Activated T-cell treated with anti-CD3 and anti-CD28 coated beads for 48 hours (primary cell): ENCODE measurements around the gene GMPPA.
A peak's percentile ranks its signal among the peaks of the same experiment; 100 is the strongest.

Source experiments
- DNase-seq: peaks from one replicate; pipeline ENCODE4 v3.0.0-alpha.2; 2020; ENCODE audit warnings: low read depth

The GMPPA gene

GRCh38 chr2:219486380-219486959, 12.2 kb upstream of the GMPPA start:
- DNase-seq: no peak

- no peak for DNase-seq
These were observed 10.4 kb upstream of the GMPPA start for GRCh38 chr2:219488149-219488843.

GRCh38 chr2:219488844-219489194, 9.9 kb upstream of the GMPPA start:
- no peak for DNase-seq

- no peak for DNase-seq
These were observed 9.4 kb upstream of the GMPPA start for GRCh38 chr2:219489315-219489714.

DNA sequence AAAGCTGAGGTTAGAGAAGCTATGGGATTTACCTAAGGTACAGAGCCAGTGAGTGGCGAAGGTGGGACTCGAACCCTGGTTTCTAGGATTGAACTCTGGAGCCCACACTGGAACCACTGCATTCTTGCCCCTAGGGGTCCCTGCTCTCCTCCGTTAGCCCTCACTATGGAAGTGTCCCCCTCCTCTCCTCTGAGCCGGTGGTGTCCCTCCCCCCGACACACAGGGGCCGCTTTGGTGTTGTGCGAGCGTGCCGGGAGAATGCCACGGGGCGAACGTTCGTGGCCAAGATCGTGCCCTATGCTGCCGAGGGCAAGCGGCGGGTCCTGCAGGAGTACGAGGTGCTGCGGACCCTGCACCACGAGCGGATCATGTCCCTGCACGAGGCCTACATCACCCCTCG, 8.5 kb upstream of the GMPPA start:
- DNase-seq: no peak

DNA sequence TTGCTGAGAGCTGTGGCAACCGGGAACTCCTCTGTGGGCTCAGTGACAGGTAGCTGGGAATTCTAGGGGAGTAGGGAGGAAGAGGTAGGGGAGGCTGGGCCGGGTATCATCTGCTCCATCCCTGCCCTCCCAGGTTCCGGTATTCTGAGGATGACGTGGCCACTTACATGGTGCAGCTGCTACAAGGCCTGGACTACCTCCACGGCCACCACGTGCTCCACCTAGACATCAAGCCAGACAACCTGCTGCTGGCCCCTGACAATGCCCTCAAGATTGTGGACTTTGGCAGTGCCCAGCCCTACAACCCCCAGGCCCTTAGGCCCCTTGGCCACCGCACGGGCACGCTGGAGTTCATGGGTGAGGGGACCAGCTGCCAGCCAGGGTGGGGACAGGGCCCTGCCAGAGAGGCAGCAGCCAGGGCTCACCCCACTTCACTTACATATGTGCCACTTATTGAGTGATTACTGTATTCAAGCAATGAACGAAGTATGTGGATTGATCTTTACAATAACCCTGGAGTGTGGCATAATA, 8.0 kb upstream of the GMPPA start:
- no peak for DNase-seq

GRCh38 chr2:219491278-219491963, 7.3 kb upstream of the GMPPA start:
- DNase-seq: no peak

DNA sequence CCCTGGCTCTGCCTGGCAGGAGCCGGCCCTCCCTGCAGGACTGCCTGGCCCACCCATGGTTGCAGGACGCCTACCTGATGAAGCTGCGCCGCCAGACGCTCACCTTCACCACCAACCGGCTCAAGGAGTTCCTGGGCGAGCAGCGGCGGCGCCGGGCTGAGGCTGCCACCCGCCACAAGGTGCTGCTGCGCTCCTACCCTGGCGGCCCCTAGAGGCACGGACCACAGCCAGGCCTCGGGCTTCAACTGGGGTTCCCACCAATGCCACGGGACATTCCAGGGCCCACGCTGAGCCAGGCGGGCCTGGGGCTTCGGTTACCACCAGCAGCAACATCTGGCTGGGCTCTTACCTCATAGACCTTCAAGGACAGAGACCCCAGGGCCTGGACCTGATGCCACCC, 6.1 kb upstream of the GMPPA start:
- DNase-seq: no peak

DNA sequence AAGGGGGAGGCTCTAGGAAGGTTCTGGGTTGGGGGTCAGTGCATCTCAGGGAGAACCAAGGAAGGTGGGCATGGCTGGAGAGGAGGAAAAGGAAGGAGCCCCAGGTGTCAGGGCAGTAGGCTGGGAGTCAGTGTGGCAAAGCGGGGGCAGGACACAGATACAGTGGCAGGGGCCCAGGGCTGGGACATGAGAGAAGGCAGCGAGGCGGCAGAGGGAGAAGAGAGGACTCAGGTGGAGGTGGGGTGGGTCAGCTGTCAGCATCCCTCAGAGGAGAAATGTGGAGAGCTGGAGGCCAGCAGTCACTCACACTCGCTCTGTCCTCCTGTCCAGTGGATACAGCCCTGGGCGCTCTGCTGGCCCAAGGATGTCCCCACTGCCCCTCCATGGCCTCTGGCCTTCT, 5.6 kb upstream of the GMPPA start:
- no peak for DNase-seq

DNA sequence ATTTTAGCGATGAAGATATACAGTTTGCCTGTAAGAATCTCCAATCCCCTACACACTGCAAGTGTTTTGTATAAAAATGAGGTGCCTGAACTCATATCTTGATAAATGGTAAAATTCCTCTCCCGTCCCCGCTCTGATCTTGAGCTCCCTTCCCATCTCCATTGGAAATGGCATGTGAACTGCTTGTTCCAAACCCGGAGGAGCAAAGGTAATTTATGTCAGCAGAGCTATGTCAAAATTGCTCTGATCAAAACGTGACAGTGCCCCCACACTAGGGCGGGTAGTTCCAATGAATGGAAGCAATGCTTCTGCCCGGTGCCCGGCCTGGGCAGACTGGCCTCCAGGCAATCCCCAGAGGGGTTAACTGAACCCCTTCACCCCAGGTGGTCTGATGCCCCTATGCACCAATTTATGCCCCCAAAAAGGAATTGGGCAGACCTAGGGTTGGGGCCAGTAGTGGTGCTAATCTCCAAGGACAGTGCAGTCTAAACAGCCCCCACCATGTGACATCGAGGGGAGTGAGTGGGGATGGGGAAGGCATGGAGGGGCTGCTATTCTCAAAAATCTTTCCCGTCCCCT, 3.6 kb upstream of the GMPPA start:
- no peak for DNase-seq

GRCh38 chr2:219495531-219496122, 3.1 kb upstream of the GMPPA start:
- DNase-seq: peak; percentile 55

- no peak for DNase-seq
These were observed 2.4 kb upstream of the GMPPA start for GRCh38 chr2:219496247-219496824.

GRCh38 chr2:219496825-219497494, 1.7 kb upstream of the GMPPA start:
- DNase-seq: no peak

GRCh38 chr2:219497495-219498279, 1.0 kb upstream of the GMPPA start:
- DNase-seq: no peak

GRCh38 chr2:219499058-219499307, 292 bp downstream of the GMPPA start:
- DNase-seq: no peak

- no peak for DNase-seq
These were observed 864 bp downstream of the GMPPA start for GRCh38 chr2:219499555-219499954.

DNA sequence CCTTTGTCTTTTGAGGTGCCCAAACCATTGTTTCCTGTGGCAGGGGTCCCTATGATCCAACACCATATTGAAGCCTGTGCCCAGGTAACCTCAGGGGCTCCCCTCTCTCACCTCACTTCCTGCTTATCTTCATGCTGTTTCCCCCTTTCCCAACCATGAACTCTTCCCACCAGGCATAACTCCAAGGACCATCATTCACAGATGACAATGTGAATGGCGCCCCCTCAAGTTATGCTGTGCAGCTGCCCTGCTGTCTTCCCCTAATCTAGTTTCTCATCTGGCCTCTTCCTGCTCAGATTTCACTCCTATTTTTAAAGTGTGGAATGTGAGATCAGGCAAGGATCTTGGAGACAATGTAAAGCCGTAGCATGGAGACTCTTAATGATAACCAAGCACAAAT, 1.4 kb downstream of the GMPPA start:
- DNase-seq: no peak

- no peak for DNase-seq
These were observed 3.2 kb downstream of the GMPPA start for GRCh38 chr2:219501849-219502248.

- DNase-seq: no peak
These were observed 3.9 kb downstream of the GMPPA start for GRCh38 chr2:219502618-219503017.

- no peak for DNase-seq
These were observed 6.9 kb downstream of the GMPPA start for GRCh38 chr2:219505585-219505984.

- DNase-seq: no peak
These were observed 7.6 kb downstream of the GMPPA start for GRCh38 chr2:219506153-219506801.
